HG03066 (cell line): ENCODE data around the gene NR5A2.

Experiments used
- ATAC-seq: cut with Tn5 transposase; IDR thresholded peaks from one replicate; pipeline ENCODE4 v1.9.1; 2021; ENCODE audit warnings: low read depth; ENCODE audit not compliant: unreplicated experiment

Gene NR5A2

GRCh38 chr1:200157715-200158114 lies 130.2 kb downstream of the NR5A2 start:
- ATAC-seq: no peak

DNA sequence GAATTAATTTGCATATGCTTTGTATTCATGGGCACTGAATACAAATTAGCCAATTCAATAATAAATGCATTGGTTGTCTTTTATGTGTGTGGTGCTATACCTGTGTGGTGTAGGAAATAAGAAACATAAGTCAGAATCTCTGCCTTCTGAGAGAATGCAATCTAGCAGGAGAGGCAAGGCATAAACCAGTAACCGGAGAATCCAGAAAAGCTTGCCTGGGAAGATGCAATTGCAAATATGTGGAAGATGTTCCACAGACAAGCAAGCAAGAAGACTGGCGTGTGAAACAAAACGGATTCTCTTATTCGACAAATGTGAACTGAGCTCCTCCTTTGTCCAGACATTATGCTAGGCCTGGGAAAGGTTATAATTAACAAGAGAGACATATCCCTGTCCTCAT lies 134.3 kb downstream of the NR5A2 start:
- ATAC-seq: no peak

GRCh38 chr1:200162258-200162657 lies 134.7 kb downstream of the NR5A2 start:
- ATAC-seq: no peak

DNA sequence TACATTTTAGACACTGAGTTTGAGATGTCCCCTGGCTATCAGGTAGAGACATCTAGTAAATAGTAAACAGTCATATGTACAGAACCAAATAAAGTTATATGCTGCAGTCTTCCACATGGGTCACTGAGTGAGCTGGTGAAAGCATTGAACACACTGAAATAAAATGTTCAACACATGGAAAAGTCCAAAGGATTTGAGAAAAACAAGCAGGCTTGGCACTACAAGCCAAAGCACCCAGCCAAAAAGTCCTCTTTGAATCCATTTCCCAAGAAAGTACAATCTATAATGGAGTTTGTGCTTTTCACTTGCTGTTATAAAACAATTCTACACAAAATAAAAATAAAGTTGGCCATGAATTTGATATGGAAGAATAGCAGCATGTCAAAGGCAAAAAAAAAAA lies 135.4 kb downstream of the NR5A2 start:
- ATAC-seq: no peak

DNA sequence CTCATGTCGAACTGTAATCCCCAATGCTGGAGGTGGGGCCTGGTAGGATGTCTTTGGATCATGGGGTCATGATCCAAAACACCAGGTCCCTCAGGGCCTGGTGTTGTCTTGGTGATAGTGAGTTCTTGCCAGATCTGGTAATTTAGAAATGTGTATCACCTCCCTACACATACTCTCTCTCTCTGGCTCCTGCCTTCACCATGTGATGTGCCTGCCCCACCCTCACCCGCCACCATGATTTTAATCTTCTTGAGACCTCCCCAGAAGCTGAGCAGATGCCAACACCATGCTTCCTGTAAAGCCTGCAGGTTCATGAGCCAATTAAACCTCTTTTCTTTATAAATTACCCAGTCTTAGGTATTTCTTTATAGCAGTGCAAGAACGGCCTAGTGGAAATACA lies 136.4 kb downstream of the NR5A2 start:
- no peak for ATAC-seq

DNA sequence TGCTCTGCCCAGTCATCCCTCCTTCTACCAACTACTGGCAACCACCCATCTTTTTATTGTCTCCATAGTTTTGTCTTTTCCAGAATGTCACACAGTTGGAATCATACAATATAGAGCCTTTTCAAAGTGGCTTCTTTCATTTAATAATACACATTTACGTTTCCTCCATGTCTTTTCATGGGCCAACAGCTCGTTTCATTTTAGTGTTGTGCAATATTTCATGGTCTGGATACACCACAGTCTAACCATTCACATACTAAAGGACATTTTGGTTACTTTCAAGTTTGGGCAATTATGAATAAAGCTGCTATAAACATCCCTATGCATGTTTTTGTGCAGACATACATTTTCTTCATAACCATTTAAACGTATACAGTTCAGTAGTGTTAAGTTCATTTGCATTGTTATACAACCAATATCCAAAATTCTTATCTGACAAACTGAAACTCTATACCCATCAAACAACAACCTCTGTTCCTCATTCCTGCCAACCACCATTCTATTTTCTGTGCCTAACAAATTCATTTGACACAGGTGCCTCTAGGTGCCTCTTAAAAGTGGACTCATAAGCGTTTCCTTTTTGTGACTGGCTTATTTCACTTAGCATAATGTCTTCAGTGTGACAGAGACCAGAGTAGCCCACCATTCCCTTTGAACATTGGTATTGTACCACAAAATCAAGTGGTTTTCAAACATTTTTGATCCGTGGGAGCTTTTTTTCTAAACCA lies 138.1 kb downstream of the NR5A2 start:
- ATAC-seq: no peak

- ATAC-seq: no peak
Measured at GRCh38 chr1:200166411-200166810, 138.9 kb downstream of the NR5A2 start.

DNA sequence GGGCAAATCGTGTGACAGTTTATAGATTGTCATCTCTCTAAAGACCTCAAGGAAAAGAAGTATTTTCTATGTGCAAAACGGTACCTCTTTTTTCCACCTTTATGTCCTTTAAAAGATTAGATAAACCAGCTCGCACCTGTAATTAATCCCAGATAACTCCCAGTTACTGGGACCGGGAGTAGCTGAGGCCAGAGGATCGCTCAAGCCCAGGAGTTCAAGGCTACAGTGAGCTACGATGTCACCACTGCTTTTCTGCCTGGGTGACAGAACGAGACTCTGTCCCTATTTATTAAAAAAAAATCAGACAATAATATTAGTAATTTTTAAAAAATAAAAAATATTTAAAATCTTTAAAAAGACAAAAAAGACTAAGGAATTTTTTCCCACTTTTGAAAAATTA lies 141.4 kb downstream of the NR5A2 start:
- ATAC-seq: no peak

- ATAC-seq: no peak
Measured at GRCh38 chr1:200172311-200172710, 144.8 kb downstream of the NR5A2 start.

DNA sequence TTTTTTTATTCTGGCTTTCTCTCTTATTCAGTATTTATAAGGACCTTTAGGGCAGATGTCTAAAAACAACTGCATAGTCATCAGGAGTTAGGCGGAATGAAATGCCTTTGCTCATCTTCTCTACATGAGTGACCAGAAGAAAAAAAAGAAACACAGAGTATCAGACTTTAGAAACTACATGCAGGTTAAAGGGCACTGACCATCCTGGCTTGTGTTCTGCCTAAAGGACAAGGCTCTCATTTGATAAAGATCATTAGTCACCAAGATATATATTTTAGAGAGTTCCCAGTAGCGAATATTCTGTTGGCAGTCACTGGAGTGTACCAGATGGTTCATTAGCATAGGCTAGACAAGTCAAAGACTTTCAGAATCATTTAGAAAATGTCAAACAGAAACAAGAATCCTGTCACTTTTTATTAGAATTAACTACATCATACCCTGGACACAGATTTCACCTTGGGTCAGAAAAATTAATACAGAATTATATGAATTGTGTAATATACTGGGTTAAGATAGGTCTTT lies 145.6 kb downstream of the NR5A2 start:
- ATAC-seq: no peak

- ATAC-seq: no peak
Measured at GRCh38 chr1:200174525-200175295, 147.2 kb downstream of the NR5A2 start.

DNA sequence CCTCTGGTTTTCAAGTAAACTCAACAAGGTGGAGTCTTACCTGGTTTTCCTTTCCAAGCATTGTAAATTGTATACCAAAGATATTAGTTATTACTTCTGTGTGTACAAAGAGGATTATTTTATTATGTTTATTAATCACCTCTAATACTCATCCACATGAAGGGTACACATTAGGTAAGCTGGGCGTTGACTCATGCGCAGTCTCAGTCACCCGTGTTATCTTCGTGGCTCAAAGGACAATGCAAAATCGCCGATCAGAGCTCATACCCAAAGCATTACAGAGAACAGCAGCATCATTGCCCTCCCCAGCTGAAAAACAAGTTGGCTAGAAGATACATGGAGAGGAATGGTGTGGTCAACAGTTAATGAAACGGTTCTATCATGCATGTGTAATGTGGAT lies 148.7 kb downstream of the NR5A2 start:
- ATAC-seq: no peak

DNA sequence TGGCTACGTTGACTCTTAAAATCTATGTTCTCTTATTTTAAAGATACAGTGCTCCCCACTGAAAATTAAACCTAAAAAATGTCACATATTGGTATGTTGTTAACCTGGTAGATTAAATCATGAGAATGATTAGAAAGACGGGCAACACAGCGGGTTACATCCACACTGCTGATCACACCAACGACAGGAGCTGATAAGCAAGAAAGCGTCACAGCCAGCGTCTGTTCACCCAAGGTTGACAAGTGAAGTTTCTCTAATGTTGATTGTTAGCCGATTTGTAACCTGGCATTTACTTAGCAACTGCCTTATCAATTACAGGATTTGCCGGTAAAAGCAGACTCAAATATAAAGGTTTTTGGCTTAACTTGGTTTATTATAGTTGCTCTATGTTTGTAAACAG lies 149.3 kb downstream of the NR5A2 start:
- ATAC-seq: no peak

- ATAC-seq: no peak
Measured at GRCh38 chr1:200178340-200178739, 150.8 kb downstream of the NR5A2 start.

DNA sequence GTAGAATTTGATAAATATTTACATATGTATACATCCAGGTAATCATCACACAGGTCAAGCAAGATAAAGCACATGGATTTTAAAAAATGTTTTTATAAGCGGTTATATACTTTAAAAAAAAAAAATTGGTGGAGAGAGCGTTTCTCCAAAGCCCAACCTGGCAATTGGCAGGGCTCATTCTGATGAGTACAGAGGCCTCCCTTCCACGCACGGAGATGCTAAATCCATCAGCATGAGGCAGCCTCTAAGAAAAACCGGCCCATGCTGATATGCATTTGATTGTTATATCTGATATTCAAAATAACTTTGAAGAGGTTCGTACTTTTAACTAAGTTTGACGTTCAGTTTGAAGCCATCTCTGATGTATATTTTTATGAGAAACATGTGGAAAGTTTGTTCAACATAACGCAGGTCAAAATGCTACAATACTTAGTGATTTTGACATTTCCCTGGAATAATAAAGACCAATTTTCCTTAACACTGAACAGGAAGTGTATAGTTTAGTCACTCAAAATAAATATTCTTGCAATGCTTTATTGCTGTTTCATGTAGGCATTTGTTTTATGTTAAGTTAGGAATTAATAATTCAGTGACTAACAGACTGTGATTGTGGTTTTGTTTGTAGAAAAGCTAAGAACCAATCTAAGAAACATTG lies 151.7 kb downstream of the NR5A2 start:
- no peak for ATAC-seq

DNA sequence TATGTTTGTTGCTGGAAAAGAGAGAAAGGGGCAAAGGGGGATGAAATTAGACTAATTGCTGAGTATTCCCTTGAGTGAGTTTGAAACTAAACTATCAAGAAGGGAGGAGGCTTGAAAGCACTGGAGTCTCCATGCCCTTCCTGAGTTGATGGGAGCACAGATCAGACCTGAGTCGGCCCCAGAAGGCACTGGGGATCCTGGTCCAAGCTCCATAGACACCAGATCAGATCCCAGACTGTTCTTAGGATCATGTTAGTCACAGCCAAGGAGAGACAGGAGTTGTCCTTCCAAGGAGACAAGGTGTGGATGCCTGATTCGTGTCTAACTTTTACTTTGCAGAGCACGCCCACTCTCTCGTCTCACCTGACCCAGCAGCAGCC lies 152.3 kb downstream of the NR5A2 start:
- ATAC-seq: no peak

DNA sequence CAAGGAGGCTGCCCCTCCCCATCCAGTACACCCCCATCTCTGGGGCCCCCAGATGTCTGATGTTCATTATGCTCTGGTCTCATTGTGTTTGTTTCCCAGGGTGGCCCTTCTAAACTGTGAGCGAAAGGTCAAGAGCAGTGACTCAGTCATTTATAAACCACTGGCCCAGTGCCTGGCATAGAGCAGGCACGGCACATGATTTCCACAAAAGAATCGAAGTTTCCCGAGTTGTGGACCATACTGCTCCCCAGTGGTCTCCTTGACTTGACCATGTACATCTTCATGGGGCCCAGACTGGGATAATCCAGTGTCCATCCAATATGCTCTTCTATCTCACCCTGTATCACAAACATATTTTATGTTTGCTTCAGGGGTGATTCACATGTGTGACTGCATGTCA lies 153.3 kb downstream of the NR5A2 start:
- no peak for ATAC-seq

DNA sequence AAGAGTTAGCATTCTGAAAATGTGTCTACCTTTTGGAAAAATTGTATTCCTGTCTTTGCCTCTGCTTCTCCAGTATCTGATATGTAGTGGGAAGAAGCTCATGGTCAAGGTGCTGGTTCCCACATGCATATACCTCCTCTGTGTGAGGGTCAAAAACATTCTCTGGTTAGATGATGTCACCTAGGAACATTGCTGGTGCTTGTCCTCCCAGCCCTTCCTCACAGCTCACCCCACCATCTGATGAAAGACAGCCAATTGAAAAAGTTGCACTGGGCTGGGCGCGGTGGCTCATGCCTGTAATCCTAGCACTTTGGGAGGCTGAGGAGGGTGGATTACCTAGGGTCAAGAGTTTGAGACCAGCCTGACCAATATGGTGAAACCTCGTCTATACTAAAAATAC lies 154.4 kb downstream of the NR5A2 start:
- ATAC-seq: no peak

DNA sequence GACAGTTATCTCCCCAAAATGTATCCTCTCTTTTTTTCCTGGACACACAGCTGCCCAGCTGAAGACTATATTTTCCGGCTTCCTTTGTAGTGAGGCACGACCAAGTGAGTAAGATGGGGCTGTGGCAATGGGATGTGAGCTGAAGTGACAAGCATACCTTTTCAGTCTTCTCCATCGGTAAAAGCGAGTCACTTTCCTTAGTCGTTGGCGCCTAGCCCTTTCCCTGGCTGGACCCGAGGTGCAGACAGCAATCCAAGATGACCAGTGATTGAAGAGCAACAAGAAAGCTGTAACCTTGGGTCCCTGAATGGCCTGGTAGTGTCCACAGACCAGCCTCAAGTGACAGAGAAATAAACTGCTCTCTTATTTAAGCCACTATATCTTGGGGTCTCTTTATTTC lies 155.2 kb downstream of the NR5A2 start:
- no peak for ATAC-seq

GRCh38 chr1:200183637-200184036 lies 156.1 kb downstream of the NR5A2 start:
- no peak for ATAC-seq

GRCh38 chr1:200184196-200184595 lies 156.7 kb downstream of the NR5A2 start:
- no peak for ATAC-seq
